HepG2 (cell line): ENCODE results near the gene RBBP8NL. TPM values are rescaled to one million over a fixed set of nuclear protein-coding genes. Genes with fewer than 3 reads are reported as not detected.

ENCODE experiments used
- ATAC-seq: fragments of 200-7000 bp; cut with Tn5 transposase; 3 replicates; pipeline ENCODE4 v1.9.1; 2020; ENCODE audit warnings: mild to moderate bottlenecking, moderate library complexity
- BruUV-seq: library from RNA; stranded (reverse); fragments of 400-500 nt; replicated peaks from 2 replicates; lab custom pipeline; 2021; lab: Mats Ljungman, UMichigan
- CTCF ChIA-PET: fragments of 300-600 bp; formaldehyde crosslinking; extraction: SDS; loops from one replicate; lab custom pipeline; 2021; ENCODE audit warnings: low total read pairs, inconsistent platforms, low intra/inter-chr PET ratio; lab: Yijun Ruan, JAX
- POLR2A ChIA-PET: fragments of 350-600 bp; sonication (Branson Sonifier 250); formaldehyde crosslinking; loops from one replicate; lab custom pipeline; 2020; ENCODE audit warnings: antibody characterized with exemption, inconsistent platforms; lab: Yijun Ruan, JAX
- DNase-seq: peaks from one replicate; pipeline ENCODE4 v3.0.0-alpha.2; 2015; ENCODE audit warnings: low spot score
- FAIRE-seq: peaks from 3 replicates; lab custom pipeline; 2011; peaks lifted over from hg19 to GRCh38; lab: Jason Lieb, UNC
- H2AFZ ChIP-seq: one replicate; pipeline ENCODE4 v1.6.1; 2011; ENCODE audit warnings: low read length, inconsistent platforms
- H3K27ac ChIP-seq: fragments of 300-600 bp; 3 replicates; pipeline ENCODE4 v1.8.0; 2011; ENCODE audit warnings: mixed run types, mild to moderate bottlenecking, mixed read lengths, low read length, inconsistent platforms; ENCODE audit not compliant: insufficient read depth; ENCODE audit errors: extremely low read length
- H3K27me3 ChIP-seq, 2 experiments: fragments of 200-600 bp in 1 of 2; 2 replicates in 1 of 2; 3 replicates in 1 of 2; pipeline versions ENCODE4 v1.6.0 to v1.8.0; 2011; ENCODE audit warnings: low read length in 2 of 2, mild to moderate bottlenecking in 2 of 2, moderate library complexity in 2 of 2, inconsistent platforms in 1 of 2; ENCODE audit not compliant: insufficient read depth in 2 of 2, control insufficient read depth in 1 of 2
- H3K36me3 ChIP-seq, 2 experiments: fragments of 200-600 bp in 1 of 2; replicated peaks in 1 of 2; 2 replicates in 1 of 2; 3 replicates in 1 of 2; pipeline versions ENCODE4 v1.5.1 to v1.8.0; 2011; ENCODE audit warnings: low read length in 2 of 2, inconsistent platforms in 1 of 2; ENCODE audit not compliant: insufficient read depth in 2 of 2, control insufficient read depth in 1 of 2
- H3K4me1 ChIP-seq: 2 replicates; pipeline ENCODE4 v1.5.1; 2012; ENCODE audit warnings: low read length, inconsistent platforms; ENCODE audit not compliant: insufficient read depth
- H3K4me2 ChIP-seq: 2 replicates; pipeline ENCODE4 v1.6.0; 2011; ENCODE audit warnings: low read depth, low read length, inconsistent platforms
- H3K4me3 ChIP-seq, 3 experiments: fragments of 200-600 bp in 1 of 3; sonication (generic), shearing (Covaris generic) in 1 of 3; replicated peaks in 1 of 3; 2 replicates each; pipeline ENCODE4 v1.5.1; 2011 to 2016; ENCODE audit warnings: low read length in 3 of 3, inconsistent platforms in 2 of 3, low read depth in 2 of 3, mild to moderate bottlenecking in 2 of 3, control low read depth in 1 of 3, mixed read lengths in 1 of 3; ENCODE audit not compliant: insufficient read depth in 1 of 3
- H3K79me2 ChIP-seq: one replicate; pipeline ENCODE4 v1.6.1; 2011; ENCODE audit warnings: low read length, inconsistent platforms; ENCODE audit not compliant: insufficient read depth
- H3K9ac ChIP-seq: 2 replicates; pipeline ENCODE4 v1.6.0; 2011; ENCODE audit warnings: mild to moderate bottlenecking, low read depth, low read length, inconsistent platforms; ENCODE audit not compliant: insufficient read depth
- H3K9me3 ChIP-seq: 2 replicates; pipeline ENCODE4 v1.5.1; 2012; ENCODE audit warnings: mild to moderate bottlenecking, low read length
- H4K20me1 ChIP-seq: 2 replicates; pipeline ENCODE4 v1.6.0; 2011; ENCODE audit warnings: inconsistent platforms, mild to moderate bottlenecking, low read length, moderate library complexity; ENCODE audit not compliant: insufficient read depth
- EP300 ChIP-seq, 3 experiments: sonication (generic) in 1 of 3; formaldehyde crosslinking in 1 of 3; IDR thresholded peaks; 2 replicates each; pipeline versions ENCODE4 v1.5.1 to v1.6.1; 2011 to 2020; ENCODE audit warnings: low read depth in 2 of 3, low read length in 2 of 3, borderline replicate concordance in 1 of 3, improper control_type of control experiment in 1 of 3, mild to moderate bottlenecking in 1 of 3, missing genetic modification reagents in 1 of 3, moderate library complexity in 1 of 3
- FOSL2 ChIP-seq: sonication (generic); formaldehyde crosslinking; IDR thresholded peaks from 2 replicates; pipeline ENCODE4 v1.4.0; 2020; ENCODE audit warnings: missing genetic modification reagents
- IKZF4 ChIP-seq: sonication (generic); formaldehyde crosslinking; IDR thresholded peaks from 2 replicates; pipeline ENCODE4 v1.5.1; 2020; ENCODE audit warnings: borderline replicate concordance, mild to moderate bottlenecking, low read depth, missing genetic modification reagents; ENCODE audit errors: not compliant biosample characterization
- MNT ChIP-seq: fragments of 450-650 bp; IDR thresholded peaks from 2 replicates; pipeline ENCODE4 v1.6.1; 2016
- PATZ1 ChIP-seq: sonication (generic); formaldehyde crosslinking; IDR thresholded peaks from 2 replicates; pipeline ENCODE4 v1.4.0; 2020; ENCODE audit warnings: missing genetic modification reagents
- ZBTB25 ChIP-seq: IDR thresholded peaks from 2 replicates; pipeline ENCODE4 v1.6.1; 2018; ENCODE audit warnings: missing genetic modification reagents
- ZNF280B ChIP-seq: sonication (generic); formaldehyde crosslinking; IDR thresholded peaks from 2 replicates; pipeline ENCODE4 v1.5.0; 2020; ENCODE audit warnings: missing genetic modification reagents, mild to moderate bottlenecking, borderline replicate concordance
- ZNF556 ChIP-seq: sonication (generic); formaldehyde crosslinking; IDR thresholded peaks from 2 replicates; pipeline ENCODE4 v1.4.0; 2020; ENCODE audit warnings: mild to moderate bottlenecking, missing genetic modification reagents, borderline replicate concordance
- WGBS: methylation state at CpG from one replicate; pipeline ENCODE4 v1.1.6; 2017; ENCODE audit warnings: low lambda C conversion rate; 5-methylcytosine and 5-hydroxymethylcytosine counted together
- in situ Hi-C: cut with HindIII; loops from 2 replicates; pipeline ENCODE4 v1.10.0; 2017; ENCODE audit warnings: low pct_unique_long_range_greater_than_20kb; ENCODE audit not compliant: extremely low pct_ligation_motif_present
- intact Hi-C: fragments of 100-400 bp; cut with micrococcal nuclease; formaldehyde crosslinking; loops from one replicate; pipeline ENCODE4 v1.10.0; 2022; ENCODE audit not compliant: unreplicated experiment
- polyA plus RNA-seq, 8 experiments: library from polyadenylated mRNA; depleted of rRNA in 3 of 8; stranded (reverse) in 7 of 8; unstranded in 1 of 8; fragments of >200 nt; fragmentation: Illumina TruSeq in 4 of 8; extraction: Trizol in 4 of 8; gene quantifications; 2 replicates each; pipeline versions ENCODE4 v1.2.1 to v1.2.3, GENCODE V29; 2011 to 2016; ENCODE audit warnings: low read depth in 4 of 8, missing spikeins in 1 of 8, mixed read lengths in 1 of 8; ENCODE audit not compliant: insufficient read depth in 1 of 8
- total RNA-seq, 5 experiments: library from RNA; depleted of rRNA; stranded (reverse); fragments of >200 nt; fragmentation: Illumina TruSeq; extraction: Trizol; gene quantifications; 2 replicates each; pipeline ENCODE4 v1.2.3, GENCODE V29; 2016; ENCODE audit warnings: low read depth in 1 of 5
- TF ChIP-seq, protein P1 (sequence below): sonication (generic); formaldehyde crosslinking; IDR thresholded peaks from 2 replicates; pipeline ENCODE4 v1.4.0; 2020; ENCODE audit warnings: missing genetic modification reagents, borderline replicate concordance

The RBBP8NL gene
- total and polyA plus RNA-seq, 2 of the 13 experiments (the other 11 are each of a cell fraction or from before 2014, with no cell fraction given) = 0.69 to 0.86 TPM

DNA sequence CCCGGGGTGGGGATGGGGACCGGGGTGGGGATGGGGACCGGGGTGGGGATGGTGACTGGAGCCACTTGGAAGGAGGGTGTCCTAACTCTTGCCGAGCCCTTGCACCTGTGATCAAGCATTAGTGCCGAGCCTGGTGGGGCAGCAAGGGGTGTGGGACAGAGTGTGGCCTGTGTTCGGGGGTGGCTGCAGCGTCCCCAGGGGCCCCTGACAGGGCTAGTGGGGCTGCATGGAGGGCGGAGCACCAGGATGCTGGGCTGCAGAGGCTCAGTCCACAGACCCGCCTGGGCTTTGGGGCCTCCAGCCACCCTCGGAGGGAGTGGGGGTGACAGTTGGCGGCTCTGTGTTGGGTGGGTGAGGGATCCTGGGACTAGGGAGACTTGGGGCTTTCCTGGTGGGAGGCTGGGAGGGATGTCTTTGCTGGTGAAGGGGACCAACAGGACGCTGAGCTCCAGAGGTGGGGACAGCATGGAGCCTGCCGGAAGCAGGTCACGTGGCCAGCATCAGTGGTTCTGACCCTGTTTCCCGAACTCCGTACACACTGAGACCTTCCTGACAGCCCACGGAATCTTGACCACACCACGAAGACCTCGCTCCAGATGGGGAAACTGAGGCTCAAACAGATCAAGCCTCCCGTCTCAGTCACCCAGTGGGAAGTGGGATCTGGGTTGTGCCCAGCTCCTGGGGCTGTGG lies 4.6 kb downstream of the RBBP8NL start (continued):
- TF ChIP-seq ZBTB25 (no peak), ZNF556 (0 out of 2 replicates have a peak, but pooled peaks have one; percentile 21), PATZ1 (CRISPR knock-in tag) (no peak)
- TF ChIP-seq, protein P1, sequence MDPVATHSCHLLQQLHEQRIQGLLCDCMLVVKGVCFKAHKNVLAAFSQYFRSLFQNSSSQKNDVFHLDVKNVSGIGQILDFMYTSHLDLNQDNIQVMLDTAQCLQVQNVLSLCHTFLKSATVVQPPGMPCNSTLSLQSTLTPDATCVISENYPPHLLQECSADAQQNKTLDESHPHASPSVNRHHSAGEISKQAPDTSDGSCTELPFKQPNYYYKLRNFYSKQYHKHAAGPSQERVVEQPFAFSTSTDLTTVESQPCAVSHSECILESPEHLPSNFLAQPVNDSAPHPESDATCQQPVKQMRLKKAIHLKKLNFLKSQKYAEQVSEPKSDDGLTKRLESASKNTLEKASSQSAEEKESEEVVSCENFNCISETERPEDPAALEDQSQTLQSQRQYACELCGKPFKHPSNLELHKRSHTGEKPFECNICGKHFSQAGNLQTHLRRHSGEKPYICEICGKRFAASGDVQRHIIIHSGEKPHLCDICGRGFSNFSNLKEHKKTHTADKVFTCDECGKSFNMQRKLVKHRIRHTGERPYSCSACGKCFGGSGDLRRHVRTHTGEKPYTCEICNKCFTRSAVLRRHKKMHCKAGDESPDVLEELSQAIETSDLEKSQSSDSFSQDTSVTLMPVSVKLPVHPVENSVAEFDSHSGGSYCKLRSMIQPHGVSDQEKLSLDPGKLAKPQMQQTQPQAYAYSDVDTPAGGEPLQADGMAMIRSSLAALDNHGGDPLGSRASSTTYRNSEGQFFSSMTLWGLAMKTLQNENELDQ = no peak

DNA sequence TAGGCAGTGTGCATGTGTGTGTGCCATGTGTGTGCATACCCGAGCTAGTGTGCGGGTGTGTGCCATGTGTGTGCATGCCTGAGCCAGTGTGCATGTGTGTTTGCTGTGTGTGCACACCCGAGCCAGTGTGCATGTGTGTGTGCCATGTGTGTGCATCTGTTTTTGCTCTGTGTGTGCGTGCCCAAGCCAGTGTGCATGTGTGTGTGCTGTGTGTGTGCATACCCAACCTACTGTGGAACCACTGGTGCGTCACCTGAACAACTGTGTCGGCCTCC lies 5.7 kb downstream of the RBBP8NL start:
- H3K36me3 ChIP-seq = no peaks in the 10 kb centered on the region
- H2AFZ ChIP-seq = no peak overlapping the region
- ChIA-PET POLR2A (no interaction called here), CTCF (no interaction called here)
- H3K27me3 ChIP-seq = peaks cover 22 to 79% of the 10 kb centered on the region in 2 experiments
- DNase-seq = no peak
- no peaks in the 10 kb centered on the region; the same call in 1 of the 2 replicates for H4K20me1 ChIP-seq
- peaks cover 9% of the 10 kb centered on the region; the same call in 1 of the 2 replicates for H3K4me1 ChIP-seq
- H3K4me2 ChIP-seq = no peak overlapping the region
- no peak overlapping the region for H3K4me3 ChIP-seq
- no peak overlapping the region for H3K27ac ChIP-seq
- BruUV-seq = no TSS peak
- FAIRE-seq = no peak
- no peaks in the 10 kb centered on the region for H3K9me3 ChIP-seq
- ATAC-seq = no peak
- 63% methylated on average over 6 of the region's 6 CpGs for WGBS
- intact Hi-C loops = no loop called here
- no peak overlapping the region for H3K9ac ChIP-seq
- TF ChIP-seq FOSL2 (CRISPR knock-in tag) (no peak), ZNF280B (CRISPR knock-in tag) (peak; percentile 18; the same call in 1 of the 2 replicates), IKZF4 (CRISPR knock-in tag) (no peak), EP300 (IDR thresholded peaks at IDR 0.05; ENCODE audit: low read depth in 2 of 2, low read length in 2 of 2) (no peak), EP300 (CRISPR knock-in tag; IDR thresholded peaks at IDR 0.05; ENCODE audit: borderline replicate concordance) (no peak), MNT (peak; percentile 95)
- in situ Hi-C loops = no loop called here
- no peaks in the 10 kb centered on the region for H3K79me2 ChIP-seq
